Fibroblast of skin of abdomen (primary cell): Measurements from ENCODE around the gene S100A16.

ENCODE experiments used
- DNase-seq: peaks from one replicate; pipeline ENCODE4 v3.0.0-alpha.2; 2013

S100A16 gene

DNA sequence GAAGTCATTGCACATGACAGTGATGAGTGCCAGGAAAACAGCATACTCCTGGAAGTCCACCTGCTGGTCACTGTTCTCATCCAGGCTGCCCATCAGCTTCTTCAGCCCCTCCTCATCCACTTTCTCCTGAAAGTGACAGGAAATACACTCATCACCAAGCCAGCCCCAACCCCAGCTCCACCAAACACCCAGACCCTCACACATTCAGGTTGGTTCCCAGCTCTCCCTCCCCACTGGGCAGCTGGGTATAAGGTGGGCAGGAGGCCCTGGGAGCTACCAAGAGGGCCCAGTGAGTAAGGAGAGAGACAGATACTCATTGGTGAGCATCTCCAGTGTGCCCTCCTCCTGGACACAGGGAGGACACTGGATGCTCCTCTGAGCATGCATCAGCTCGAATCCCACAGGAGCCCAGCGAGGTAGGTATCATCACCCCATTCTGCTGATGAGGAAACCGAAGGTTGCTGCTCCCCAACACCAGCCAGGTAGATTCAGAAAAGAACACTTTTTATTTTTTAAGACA, 51.4 kb downstream of the S100A16 start:
- no peak for DNase-seq

DNA sequence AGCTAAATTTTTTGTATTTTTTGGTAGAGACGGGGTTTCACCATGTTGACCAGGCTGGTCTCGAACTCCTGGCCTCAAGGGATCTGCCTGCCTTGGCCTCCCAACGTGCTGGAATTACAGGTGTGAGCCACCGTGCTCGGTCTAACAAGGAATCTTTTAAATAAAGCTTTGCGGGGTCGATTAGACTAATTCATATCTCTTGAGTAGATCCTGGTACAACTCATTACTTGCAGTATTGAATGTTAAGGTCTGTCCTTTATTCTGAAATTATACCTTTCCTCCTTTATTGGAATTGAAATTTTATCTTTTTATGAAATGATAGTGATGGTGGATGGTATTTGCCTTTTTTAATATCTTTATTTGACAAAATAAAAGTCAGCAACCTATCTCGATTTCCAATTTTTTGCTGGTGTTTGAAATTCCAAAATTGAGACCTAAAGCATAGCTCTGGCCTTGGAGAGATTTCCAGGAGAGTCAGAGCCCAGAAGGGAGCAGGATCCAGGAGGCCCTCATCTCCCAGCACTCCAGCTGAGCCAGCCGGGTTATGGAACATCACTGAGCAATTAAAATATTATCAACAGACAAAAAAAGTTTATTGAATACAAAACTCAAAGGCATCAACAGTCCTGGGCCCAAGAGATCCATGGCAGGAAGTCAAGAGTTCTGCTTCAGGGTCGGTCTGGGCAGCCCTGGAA, 52.0 kb downstream of the S100A16 start:
- no peak for DNase-seq

GRCh38 chr1:153560241-153560640, 52.7 kb downstream of the S100A16 start:
- no peak for DNase-seq

- no peak for DNase-seq
Measured at GRCh38 chr1:153557877-153558276, 55.1 kb downstream of the S100A16 start.
